SU-DHL-6 (cell line): ENCODE data around the gene STX8.
"Not testable (repeated sequence)": the region's sequence is repeated elsewhere in the genome, so short reads cannot be mapped to it uniquely, and the experiment has no call there.

ENCODE experiments used
- H2AFZ ChIP-seq: fragments of 200-600 bp; sonication (generic); 2 replicates; pipeline ENCODE4 v1.6.1; 2014; ENCODE audit warnings: low read depth, mild to moderate bottlenecking, moderate library complexity, mixed read lengths, antibody characterized with exemption, low read length; ENCODE audit not compliant: severe bottlenecking
- H3F3A ChIP-seq: fragments of 200-600 bp; shearing (Covaris generic); 2 replicates; pipeline ENCODE4 v1.6.0; 2016; ENCODE audit warnings: antibody characterized with exemption, mild to moderate bottlenecking; ENCODE audit not compliant: insufficient read depth
- H3K27ac ChIP-seq: fragments of 200-600 bp; sonication (generic); 2 replicates; pipeline ENCODE4 v1.5.1; 2016; ENCODE audit warnings: low read depth, mild to moderate bottlenecking, low read length, moderate library complexity, mixed read lengths
- H3K27me3 ChIP-seq: fragments of 200-600 bp; sonication (generic), shearing (Covaris generic); 2 replicates; pipeline ENCODE4 v1.6.0; 2014; ENCODE audit warnings: mild to moderate bottlenecking, low read length
- H3K36me3 ChIP-seq: fragments of 200-600 bp; sonication (generic); 2 replicates; pipeline ENCODE4 v1.6.1; 2014; ENCODE audit warnings: mild to moderate bottlenecking, low read length, mixed read lengths
- H3K4me2 ChIP-seq: fragments of 300-600, 200-600 bp; shearing (Covaris generic), sonication (generic); 2 replicates; pipeline ENCODE4 v1.6.0; 2014; ENCODE audit warnings: low read length, low read depth, mild to moderate bottlenecking; ENCODE audit not compliant: poor library complexity, severe bottlenecking
- H3K4me3 ChIP-seq: fragments of 200-600 bp; sonication (generic); 2 replicates; pipeline ENCODE4 v1.5.1; 2014; ENCODE audit warnings: antibody characterized with exemption, low read length, mild to moderate bottlenecking, mixed read lengths; ENCODE audit not compliant: insufficient read depth, poor library complexity, severe bottlenecking
- H3K79me2 ChIP-seq: fragments of 200-600 bp; sonication (generic); 2 replicates; pipeline ENCODE4 v1.6.1; 2014; ENCODE audit warnings: mild to moderate bottlenecking, low read length, moderate library complexity; ENCODE audit not compliant: insufficient read depth
- H3K9ac ChIP-seq: fragments of 200-600 bp; sonication (generic); 2 replicates; pipeline ENCODE4 v1.7.0; 2014; ENCODE audit warnings: mild to moderate bottlenecking, low read length
- H3K9me2 ChIP-seq: fragments of 200-600 bp; sonication (generic); replicated peaks from 2 replicates; pipeline ENCODE4 v1.6.1; 2014; ENCODE audit warnings: low read length; ENCODE audit not compliant: insufficient read depth
- H3K9me3 ChIP-seq: fragments of 200-600 bp; sonication (generic); 2 replicates; pipeline ENCODE4 v1.6.1; 2014; ENCODE audit warnings: low read length, mixed read lengths; ENCODE audit not compliant: insufficient read depth
- H4K20me1 ChIP-seq: fragments of 200-600 bp; sonication (generic); 2 replicates; pipeline ENCODE4 v1.6.1; 2014; ENCODE audit warnings: low read depth, mild to moderate bottlenecking, antibody characterized with exemption, low read length, moderate library complexity, mixed read lengths
- CTCF ChIP-seq: fragments of 200-600 bp; sonication (generic); IDR thresholded peaks from one replicate; pipeline ENCODE4 v1.5.1; 2017; ENCODE audit warnings: antibody characterized with exemption, mild to moderate bottlenecking, low read length, moderate library complexity; ENCODE audit not compliant: insufficient read depth, poor library complexity, severe bottlenecking
- EZH2phosphoT487 ChIP-seq: fragments of 200-600 bp; sonication (generic), shearing (Covaris generic); conservative IDR thresholded peaks from 2 replicates; pipeline ENCODE4 v1.6.1; 2018; ENCODE audit warnings: mild to moderate bottlenecking, antibody characterized with exemption, low read length, moderate library complexity, mixed read lengths

The STX8 gene

GRCh38 chr17:9356488-9356911 is 219.1 kb downstream of the STX8 start:
- Histone ChIP-seq H3K4me2 (no peak overlapping the region), H3K9me3 (no peaks in the 10 kb centered on the region), H2AFZ (no peak overlapping the region), H3K9ac (no peak overlapping the region), H3K36me3 (no peaks in the 10 kb centered on the region), H3F3A (no peaks in the 10 kb centered on the region), H3K27me3 (no peaks in the 10 kb centered on the region), H4K20me1 (no peaks in the 10 kb centered on the region), H3K79me2 (no peaks in the 10 kb centered on the region), H3K9me2 (no peaks in the 10 kb centered on the region), H3K27ac (no peak overlapping the region), H3K4me3 (no peak overlapping the region)
- TF ChIP-seq CTCF: no peak
- no peak for TF ChIP-seq EZH2phosphoT487

GRCh38 chr17:9355846-9356245 is 219.8 kb downstream of the STX8 start:
- H3K79me2 ChIP-seq: no peaks in the 10 kb centered on the region
- no peaks in the 10 kb centered on the region for H3F3A ChIP-seq
- H3K4me2 ChIP-seq: no peak overlapping the region
- no peaks in the 10 kb centered on the region for H3K27me3 ChIP-seq
- H3K36me3 ChIP-seq: no peaks in the 10 kb centered on the region
- no peak overlapping the region for H2AFZ ChIP-seq
- H3K27ac ChIP-seq: no peak overlapping the region
- no peak overlapping the region for H3K9ac ChIP-seq
- TF ChIP-seq CTCF (no peak), EZH2phosphoT487 (no peak)
- no peaks in the 10 kb centered on the region for H3K9me2 ChIP-seq
- H3K4me3 ChIP-seq: no peak overlapping the region
- no peaks in the 10 kb centered on the region for H4K20me1 ChIP-seq
- no peaks in the 10 kb centered on the region for H3K9me3 ChIP-seq

- H4K20me1 ChIP-seq, H3K36me3 ChIP-seq, H3K9me2 ChIP-seq, H3K4me3 ChIP-seq, H3K27ac ChIP-seq, H3K4me2 ChIP-seq, H3F3A ChIP-seq, H3K9ac ChIP-seq, H3K27me3 ChIP-seq, H2AFZ ChIP-seq, H3K9me3 ChIP-seq, H3K79me2 ChIP-seq: not testable (repeated sequence)
Measured at GRCh38 chr17:9355231-9355630, 220.4 kb downstream of the STX8 start.

GRCh38 chr17:9350080-9350479 is 225.5 kb downstream of the STX8 start:
- Histone ChIP-seq H3K9me2 (no peaks in the 10 kb centered on the region), H3K27ac (no peak overlapping the region), H3K9me3 (no peaks in the 10 kb centered on the region), H3K36me3 (no peaks in the 10 kb centered on the region), H3K4me2 (no peak overlapping the region), H3F3A (no peaks in the 10 kb centered on the region), H2AFZ (no peak overlapping the region), H3K79me2 (no peaks in the 10 kb centered on the region), H4K20me1 (no peaks in the 10 kb centered on the region), H3K27me3 (no peaks in the 10 kb centered on the region), H3K9ac (no peak overlapping the region), H3K4me3 (no peak overlapping the region)
- TF ChIP-seq CTCF (no peak), EZH2phosphoT487 (no peak)
